ENCODE results near the gene HTATIP2. TPM values are rescaled to one million over a fixed set of nuclear protein-coding genes. Genes with fewer than 3 reads are reported as not detected.

Gene HTATIP2
- total and polyA plus RNA-seq, 2 experiments from 2014 or later: 45.0 to 57.5 TPM

DNA sequence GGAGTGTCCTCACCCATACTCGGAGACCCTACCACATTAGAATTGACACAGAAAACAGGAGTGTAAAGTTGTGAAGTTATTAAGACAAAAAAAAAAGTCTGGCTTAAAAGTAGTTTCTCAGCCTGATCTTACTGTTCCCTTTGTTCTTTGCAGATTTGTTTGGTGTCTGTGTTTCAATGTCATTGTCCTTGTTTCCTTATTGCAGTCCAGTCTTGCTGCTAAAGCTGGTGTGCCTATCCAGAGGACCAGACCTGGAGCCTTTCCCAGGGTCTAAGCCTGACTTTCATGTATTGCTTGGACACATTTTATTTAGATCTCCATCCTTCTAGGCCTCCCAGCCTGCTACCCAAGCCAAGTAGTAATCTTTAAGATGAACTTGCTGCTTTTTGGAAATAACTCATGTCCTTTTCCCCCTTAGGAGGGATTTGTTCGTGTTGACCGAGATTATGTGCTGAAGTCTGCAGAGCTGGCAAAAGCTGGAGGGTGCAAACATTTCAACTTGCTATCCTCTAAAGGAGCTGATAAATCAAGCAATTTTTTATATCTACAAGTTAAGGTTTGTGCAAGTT is 12.7 kb downstream of the HTATIP2 start:
- no peaks in the 10 kb centered on the region for H3K79me2 ChIP-seq (replicated peaks; ENCODE audit: insufficient read depth)
- no peak overlapping the region for H3K4me2 ChIP-seq
- Mint-ChIP-seq H3K36me3 (ENCODE audit: low read depth) (peaks cover 8% of the 10 kb centered on the region; the same call in 2 of the 3 replicates), H3K4me1 (no peaks in the 10 kb centered on the region), H3K4me3 (no peak overlapping the region), H3K27me3 (ENCODE audit: insufficient read depth, low read depth, poor library complexity) (peaks cover 1% of the 10 kb centered on the region), H3K9me3 (no peaks in the 10 kb centered on the region), H3K27ac (no peak overlapping the region)
- DNase-seq (ENCODE audit: low spot score) (no peak), ATAC-seq (no peak)
- no peaks in the 10 kb centered on the region for H3K27me3 ChIP-seq (ENCODE audit: insufficient read depth)
- no peaks in the 10 kb centered on the region for H3F3A ChIP-seq (replicated peaks; ENCODE audit: low read depth)
- no peak overlapping the region for H3K4me3 ChIP-seq
- no peaks in the 10 kb centered on the region for H3K9me2 ChIP-seq (ENCODE audit: insufficient read depth)
- H4K20me1 ChIP-seq (replicated peaks; ENCODE audit: insufficient read depth): 0 out of 2 replicates have a peak, but pooled peaks cover 5% of the 10 kb centered on the region
- TF ChIP-seq EZH2phosphoT487 (IDR thresholded peaks at IDR 0.05; ENCODE audit: unreplicated experiment) (no peak), STAT1 (IDR thresholded peaks at IDR 0.05; ENCODE audit: unreplicated experiment) (no peak), EZH2 (IDR thresholded peaks at IDR 0.05; ENCODE audit: low read depth, unreplicated experiment) (no peak), ZNF331 (CRISPR knock-in tag; IDR thresholded peaks at IDR 0.05; ENCODE audit: low read depth) (no peak), ZNF114 (CRISPR knock-in tag; IDR thresholded peaks at IDR 0.05) (no peak), CREB1 (CRISPR knock-in tag; IDR thresholded peaks at IDR 0.05; ENCODE audit: low read depth) (no peak), POLR2AphosphoS5 (IDR thresholded peaks at IDR 0.05; ENCODE audit: low read depth) (no peak), NANOG (IDR thresholded peaks at IDR 0.05; ENCODE audit: borderline replicate concordance) (no peak), JUNB (IDR thresholded peaks at IDR 0.05; ENCODE audit: unreplicated experiment) (no peak)
- TF ChIP-seq, protein P1, sequence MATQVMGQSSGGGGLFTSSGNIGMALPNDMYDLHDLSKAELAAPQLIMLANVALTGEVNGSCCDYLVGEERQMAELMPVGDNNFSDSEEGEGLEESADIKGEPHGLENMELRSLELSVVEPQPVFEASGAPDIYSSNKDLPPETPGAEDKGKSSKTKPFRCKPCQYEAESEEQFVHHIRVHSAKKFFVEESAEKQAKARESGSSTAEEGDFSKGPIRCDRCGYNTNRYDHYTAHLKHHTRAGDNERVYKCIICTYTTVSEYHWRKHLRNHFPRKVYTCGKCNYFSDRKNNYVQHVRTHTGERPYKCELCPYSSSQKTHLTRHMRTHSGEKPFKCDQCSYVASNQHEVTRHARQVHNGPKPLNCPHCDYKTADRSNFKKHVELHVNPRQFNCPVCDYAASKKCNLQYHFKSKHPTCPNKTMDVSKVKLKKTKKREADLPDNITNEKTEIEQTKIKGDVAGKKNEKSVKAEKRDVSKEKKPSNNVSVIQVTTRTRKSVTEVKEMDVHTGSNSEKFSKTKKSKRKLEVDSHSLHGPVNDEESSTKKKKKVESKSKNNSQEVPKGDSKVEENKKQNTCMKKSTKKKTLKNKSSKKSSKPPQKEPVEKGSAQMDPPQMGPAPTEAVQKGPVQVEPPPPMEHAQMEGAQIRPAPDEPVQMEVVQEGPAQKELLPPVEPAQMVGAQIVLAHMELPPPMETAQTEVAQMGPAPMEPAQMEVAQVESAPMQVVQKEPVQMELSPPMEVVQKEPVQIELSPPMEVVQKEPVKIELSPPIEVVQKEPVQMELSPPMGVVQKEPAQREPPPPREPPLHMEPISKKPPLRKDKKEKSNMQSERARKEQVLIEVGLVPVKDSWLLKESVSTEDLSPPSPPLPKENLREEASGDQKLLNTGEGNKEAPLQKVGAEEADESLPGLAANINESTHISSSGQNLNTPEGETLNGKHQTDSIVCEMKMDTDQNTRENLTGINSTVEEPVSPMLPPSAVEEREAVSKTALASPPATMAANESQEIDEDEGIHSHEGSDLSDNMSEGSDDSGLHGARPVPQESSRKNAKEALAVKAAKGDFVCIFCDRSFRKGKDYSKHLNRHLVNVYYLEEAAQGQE (IDR thresholded peaks at IDR 0.05; ENCODE audit: unreplicated experiment): no peak
- TF ChIP-seq, protein P2, sequence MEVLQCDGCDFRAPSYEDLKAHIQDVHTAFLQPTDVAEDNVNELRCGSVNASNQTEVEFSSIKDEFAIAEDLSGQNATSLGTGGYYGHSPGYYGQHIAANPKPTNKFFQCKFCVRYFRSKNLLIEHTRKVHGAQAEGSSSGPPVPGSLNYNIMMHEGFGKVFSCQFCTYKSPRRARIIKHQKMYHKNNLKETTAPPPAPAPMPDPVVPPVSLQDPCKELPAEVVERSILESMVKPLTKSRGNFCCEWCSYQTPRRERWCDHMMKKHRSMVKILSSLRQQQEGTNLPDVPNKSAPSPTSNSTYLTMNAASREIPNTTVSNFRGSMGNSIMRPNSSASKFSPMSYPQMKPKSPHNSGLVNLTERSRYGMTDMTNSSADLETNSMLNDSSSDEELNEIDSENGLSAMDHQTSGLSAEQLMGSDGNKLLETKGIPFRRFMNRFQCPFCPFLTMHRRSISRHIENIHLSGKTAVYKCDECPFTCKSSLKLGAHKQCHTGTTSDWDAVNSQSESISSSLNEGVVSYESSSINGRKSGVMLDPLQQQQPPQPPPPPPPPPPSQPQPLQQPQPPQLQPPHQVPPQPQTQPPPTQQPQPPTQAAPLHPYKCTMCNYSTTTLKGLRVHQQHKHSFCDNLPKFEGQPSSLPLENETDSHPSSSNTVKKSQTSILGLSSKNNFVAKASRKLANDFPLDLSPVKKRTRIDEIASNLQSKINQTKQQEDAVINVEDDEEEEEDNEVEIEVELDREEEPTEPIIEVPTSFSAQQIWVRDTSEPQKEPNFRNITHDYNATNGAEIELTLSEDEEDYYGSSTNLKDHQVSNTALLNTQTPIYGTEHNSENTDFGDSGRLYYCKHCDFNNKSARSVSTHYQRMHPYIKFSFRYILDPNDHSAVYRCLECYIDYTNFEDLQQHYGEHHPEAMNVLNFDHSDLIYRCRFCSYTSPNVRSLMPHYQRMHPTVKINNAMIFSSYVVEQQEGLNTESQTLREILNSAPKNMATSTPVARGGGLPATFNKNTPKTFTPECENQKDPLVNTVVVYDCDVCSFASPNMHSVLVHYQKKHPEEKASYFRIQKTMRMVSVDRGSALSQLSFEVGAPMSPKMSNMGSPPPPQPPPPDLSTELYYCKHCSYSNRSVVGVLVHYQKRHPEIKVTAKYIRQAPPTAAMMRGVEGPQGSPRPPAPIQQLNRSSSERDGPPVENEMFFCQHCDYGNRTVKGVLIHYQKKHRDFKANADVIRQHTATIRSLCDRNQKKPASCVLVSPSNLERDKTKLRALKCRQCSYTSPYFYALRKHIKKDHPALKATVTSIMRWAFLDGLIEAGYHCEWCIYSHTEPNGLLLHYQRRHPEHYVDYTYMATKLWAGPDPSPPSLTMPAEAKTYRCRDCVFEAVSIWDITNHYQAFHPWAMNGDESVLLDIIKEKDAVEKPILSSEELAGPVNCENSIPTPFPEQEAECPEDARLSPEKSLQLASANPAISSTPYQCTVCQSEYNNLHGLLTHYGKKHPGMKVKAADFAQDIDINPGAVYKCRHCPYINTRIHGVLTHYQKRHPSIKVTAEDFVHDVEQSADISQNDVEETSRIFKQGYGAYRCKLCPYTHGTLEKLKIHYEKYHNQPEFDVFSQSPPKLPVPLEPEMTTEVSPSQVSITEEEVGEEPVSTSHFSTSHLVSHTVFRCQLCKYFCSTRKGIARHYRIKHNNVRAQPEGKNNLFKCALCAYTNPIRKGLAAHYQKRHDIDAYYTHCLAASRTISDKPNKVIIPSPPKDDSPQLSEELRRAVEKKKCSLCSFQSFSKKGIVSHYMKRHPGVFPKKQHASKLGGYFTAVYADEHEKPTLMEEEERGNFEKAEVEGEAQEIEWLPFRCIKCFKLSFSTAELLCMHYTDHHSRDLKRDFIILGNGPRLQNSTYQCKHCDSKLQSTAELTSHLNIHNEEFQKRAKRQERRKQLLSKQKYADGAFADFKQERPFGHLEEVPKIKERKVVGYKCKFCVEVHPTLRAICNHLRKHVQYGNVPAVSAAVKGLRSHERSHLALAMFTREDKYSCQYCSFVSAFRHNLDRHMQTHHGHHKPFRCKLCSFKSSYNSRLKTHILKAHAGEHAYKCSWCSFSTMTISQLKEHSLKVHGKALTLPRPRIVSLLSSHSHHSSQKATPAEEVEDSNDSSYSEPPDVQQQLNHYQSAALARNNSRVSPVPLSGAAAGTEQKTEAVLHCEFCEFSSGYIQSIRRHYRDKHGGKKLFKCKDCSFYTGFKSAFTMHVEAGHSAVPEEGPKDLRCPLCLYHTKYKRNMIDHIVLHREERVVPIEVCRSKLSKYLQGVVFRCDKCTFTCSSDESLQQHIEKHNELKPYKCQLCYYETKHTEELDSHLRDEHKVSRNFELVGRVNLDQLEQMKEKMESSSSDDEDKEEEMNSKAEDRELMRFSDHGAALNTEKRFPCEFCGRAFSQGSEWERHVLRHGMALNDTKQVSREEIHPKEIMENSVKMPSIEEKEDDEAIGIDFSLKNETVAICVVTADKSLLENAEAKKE (CRISPR knock-in tag; IDR thresholded peaks at IDR 0.05): no peak
- TF ChIP-seq, protein P3, sequence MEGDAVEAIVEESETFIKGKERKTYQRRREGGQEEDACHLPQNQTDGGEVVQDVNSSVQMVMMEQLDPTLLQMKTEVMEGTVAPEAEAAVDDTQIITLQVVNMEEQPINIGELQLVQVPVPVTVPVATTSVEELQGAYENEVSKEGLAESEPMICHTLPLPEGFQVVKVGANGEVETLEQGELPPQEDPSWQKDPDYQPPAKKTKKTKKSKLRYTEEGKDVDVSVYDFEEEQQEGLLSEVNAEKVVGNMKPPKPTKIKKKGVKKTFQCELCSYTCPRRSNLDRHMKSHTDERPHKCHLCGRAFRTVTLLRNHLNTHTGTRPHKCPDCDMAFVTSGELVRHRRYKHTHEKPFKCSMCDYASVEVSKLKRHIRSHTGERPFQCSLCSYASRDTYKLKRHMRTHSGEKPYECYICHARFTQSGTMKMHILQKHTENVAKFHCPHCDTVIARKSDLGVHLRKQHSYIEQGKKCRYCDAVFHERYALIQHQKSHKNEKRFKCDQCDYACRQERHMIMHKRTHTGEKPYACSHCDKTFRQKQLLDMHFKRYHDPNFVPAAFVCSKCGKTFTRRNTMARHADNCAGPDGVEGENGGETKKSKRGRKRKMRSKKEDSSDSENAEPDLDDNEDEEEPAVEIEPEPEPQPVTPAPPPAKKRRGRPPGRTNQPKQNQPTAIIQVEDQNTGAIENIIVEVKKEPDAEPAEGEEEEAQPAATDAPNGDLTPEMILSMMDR (conservative IDR thresholded peaks at IDR 0.05; ENCODE audit: low read depth in 2 of 2): no peak
- TF ChIP-seq, protein P4, sequence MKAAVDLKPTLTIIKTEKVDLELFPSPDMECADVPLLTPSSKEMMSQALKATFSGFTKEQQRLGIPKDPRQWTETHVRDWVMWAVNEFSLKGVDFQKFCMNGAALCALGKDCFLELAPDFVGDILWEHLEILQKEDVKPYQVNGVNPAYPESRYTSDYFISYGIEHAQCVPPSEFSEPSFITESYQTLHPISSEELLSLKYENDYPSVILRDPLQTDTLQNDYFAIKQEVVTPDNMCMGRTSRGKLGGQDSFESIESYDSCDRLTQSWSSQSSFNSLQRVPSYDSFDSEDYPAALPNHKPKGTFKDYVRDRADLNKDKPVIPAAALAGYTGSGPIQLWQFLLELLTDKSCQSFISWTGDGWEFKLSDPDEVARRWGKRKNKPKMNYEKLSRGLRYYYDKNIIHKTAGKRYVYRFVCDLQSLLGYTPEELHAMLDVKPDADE (IDR thresholded peaks at IDR 0.05): no peak
- 0 out of 2 replicates have a peak, but pooled peaks cover 4% of the 10 kb centered on the region for H3K36me3 ChIP-seq (ENCODE audit: insufficient read depth)
- H3K27ac ChIP-seq (ENCODE audit: low read depth): no peak overlapping the region
- no peak overlapping the region for H2AFZ ChIP-seq
- no peaks in the 10 kb centered on the region for H3K4me1 ChIP-seq (ENCODE audit: insufficient read depth)
